ENCODE results near the gene TLR6.

- no peak for TF ChIP-seq CTCF (conservative IDR thresholded peaks at IDR 0.05; ENCODE audit: low read length)
- TF ChIP-seq EZH2phosphoT487 (IDR thresholded peaks at IDR 0.05; ENCODE audit: borderline replicate concordance) = no peak
Measured at GRCh38 chr4:38791010-38791409, 65.6 kb downstream of the TLR6 start.

All from Loucy (cell line).